OCI-LY3 (cell line): ENCODE results near the gene PSME2.
A peak's percentile ranks its signal among the peaks of the same experiment; 100 is the strongest.

Experiments
- H2AFZ ChIP-seq: fragments of 200-600, 300-600 bp; shearing (Covaris generic); 2 replicates; pipeline ENCODE4 v1.6.0; 2014; ENCODE audit warnings: antibody characterized with exemption, low read depth, low read length
- H3K27ac ChIP-seq: fragments of 200-600, 300-600 bp; sonication (generic); 2 replicates; pipeline ENCODE4 v1.5.1; 2014; ENCODE audit warnings: mild to moderate bottlenecking, low read length, moderate library complexity, mixed read lengths
- H3K27me3 ChIP-seq: fragments of 200-600, 300-600 bp; sonication (generic); 2 replicates; pipeline ENCODE4 v1.6.1; 2014; ENCODE audit warnings: low read depth, low read length, mixed read lengths
- H3K36me3 ChIP-seq: fragments of 200-600, 300-600 bp; sonication (generic); replicated peaks from 2 replicates; pipeline ENCODE3; 2014; ENCODE audit warnings: low read depth, low read length, mixed read lengths
- H3K4me1 ChIP-seq: fragments of 300-600, 200-600 bp; sonication (generic); 2 replicates; pipeline ENCODE4 v1.6.1; 2014; ENCODE audit warnings: low read length, mixed read lengths
- H3K4me2 ChIP-seq: fragments of 200-600, 300-600 bp; sonication (generic); 2 replicates; pipeline ENCODE4 v1.6.1; 2014; ENCODE audit warnings: low read length, mixed read lengths
- H3K4me3 ChIP-seq: fragments of 300-600, 200-600 bp; sonication (generic); 2 replicates; pipeline ENCODE4 v1.5.1; 2014; ENCODE audit warnings: antibody characterized with exemption, mild to moderate bottlenecking, low read length, moderate library complexity
- H3K79me2 ChIP-seq: fragments of 300-600, 200-600 bp; shearing (Covaris generic); 2 replicates; pipeline ENCODE4 v1.6.1; 2014; ENCODE audit warnings: mild to moderate bottlenecking, low read length, mixed read lengths
- H3K9ac ChIP-seq: fragments of 300-600, 200-600 bp; shearing (Covaris generic); 2 replicates; pipeline ENCODE4 v1.6.0; 2014; ENCODE audit warnings: mild to moderate bottlenecking, low read length, moderate library complexity
- H3K9me3 ChIP-seq: fragments of 200-600, 300-600 bp; shearing (Covaris generic); 2 replicates; pipeline ENCODE4 v1.6.1; 2014; ENCODE audit warnings: low read length, mixed read lengths; ENCODE audit not compliant: insufficient read depth
- H4K20me1 ChIP-seq: fragments of 200-600, 300-600 bp; sonication (generic); 2 replicates; pipeline ENCODE4 v1.6.1; 2016; ENCODE audit warnings: low read length, mixed read lengths; ENCODE audit not compliant: insufficient read depth
- EZH2phosphoT487 ChIP-seq: fragments of 200-600 bp; shearing (Covaris generic); IDR thresholded peaks from 2 replicates; pipeline ENCODE4 v1.6.1; 2018; ENCODE audit warnings: antibody characterized with exemption, mixed run types, low read depth
- TF ChIP-seq, protein P1 (sequence below): fragments of 200-600, 300-600 bp; sonication (generic); IDR thresholded peaks from 2 replicates; pipeline ENCODE4 v1.5.1; 2014; ENCODE audit warnings: antibody characterized with exemption, low read length, low read depth

PSME2 gene

GRCh38 chr14:24192933-24193332 lies 46.5 kb upstream of the PSME2 start:
- Histone ChIP-seq H3K9ac (no peak overlapping the region), H3K4me3 (no peak overlapping the region), H3K36me3 (peaks cover 27% of the 10 kb centered on the region), H3K27me3 (no peaks in the 10 kb centered on the region), H3K79me2 (peaks cover 56% of the 10 kb centered on the region), H2AFZ (no peak overlapping the region), H3K4me2 (no peak overlapping the region), H3K27ac (no peak overlapping the region), H3K4me1 (peaks cover 23% of the 10 kb centered on the region), H3K9me3 (no peaks in the 10 kb centered on the region), H4K20me1 (no peaks in the 10 kb centered on the region)
- TF ChIP-seq, protein P1, sequence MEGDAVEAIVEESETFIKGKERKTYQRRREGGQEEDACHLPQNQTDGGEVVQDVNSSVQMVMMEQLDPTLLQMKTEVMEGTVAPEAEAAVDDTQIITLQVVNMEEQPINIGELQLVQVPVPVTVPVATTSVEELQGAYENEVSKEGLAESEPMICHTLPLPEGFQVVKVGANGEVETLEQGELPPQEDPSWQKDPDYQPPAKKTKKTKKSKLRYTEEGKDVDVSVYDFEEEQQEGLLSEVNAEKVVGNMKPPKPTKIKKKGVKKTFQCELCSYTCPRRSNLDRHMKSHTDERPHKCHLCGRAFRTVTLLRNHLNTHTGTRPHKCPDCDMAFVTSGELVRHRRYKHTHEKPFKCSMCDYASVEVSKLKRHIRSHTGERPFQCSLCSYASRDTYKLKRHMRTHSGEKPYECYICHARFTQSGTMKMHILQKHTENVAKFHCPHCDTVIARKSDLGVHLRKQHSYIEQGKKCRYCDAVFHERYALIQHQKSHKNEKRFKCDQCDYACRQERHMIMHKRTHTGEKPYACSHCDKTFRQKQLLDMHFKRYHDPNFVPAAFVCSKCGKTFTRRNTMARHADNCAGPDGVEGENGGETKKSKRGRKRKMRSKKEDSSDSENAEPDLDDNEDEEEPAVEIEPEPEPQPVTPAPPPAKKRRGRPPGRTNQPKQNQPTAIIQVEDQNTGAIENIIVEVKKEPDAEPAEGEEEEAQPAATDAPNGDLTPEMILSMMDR = no peak
- no peak for TF ChIP-seq EZH2phosphoT487

DNA sequence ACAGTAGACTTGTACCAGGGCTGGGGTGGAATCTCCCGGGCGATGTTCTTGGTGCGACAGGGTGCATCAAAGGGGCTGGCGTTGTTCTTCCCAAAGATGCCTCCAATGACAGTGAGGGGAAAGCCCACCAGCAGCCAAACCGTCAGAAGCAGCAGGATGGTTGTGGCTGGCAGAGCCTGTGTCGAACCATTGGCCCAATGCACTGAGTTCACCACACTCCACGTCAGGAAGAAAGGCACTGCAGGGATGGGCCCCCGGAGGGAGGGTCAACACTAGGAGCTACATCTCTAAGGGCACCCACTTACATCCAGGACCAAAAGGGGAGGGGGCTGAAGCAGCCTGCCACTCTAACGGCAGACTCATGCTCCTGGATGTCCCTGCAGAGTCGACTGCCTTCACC lies 44.0 kb upstream of the PSME2 start:
- TF ChIP-seq, protein P1 = no peak
- TF ChIP-seq EZH2phosphoT487 = no peak
- Histone ChIP-seq H3K4me3 (no peak overlapping the region), H3K9me3 (no peaks in the 10 kb centered on the region), H3K27ac (no peak overlapping the region), H3K79me2 (peaks cover 55% of the 10 kb centered on the region), H3K36me3 (peaks cover 46% of the 10 kb centered on the region), H3K4me2 (no peak overlapping the region), H4K20me1 (no peaks in the 10 kb centered on the region), H3K4me1 (peaks cover 26% of the 10 kb centered on the region), H3K9ac (no peak overlapping the region), H3K27me3 (no peaks in the 10 kb centered on the region), H2AFZ (no peak overlapping the region)

DNA sequence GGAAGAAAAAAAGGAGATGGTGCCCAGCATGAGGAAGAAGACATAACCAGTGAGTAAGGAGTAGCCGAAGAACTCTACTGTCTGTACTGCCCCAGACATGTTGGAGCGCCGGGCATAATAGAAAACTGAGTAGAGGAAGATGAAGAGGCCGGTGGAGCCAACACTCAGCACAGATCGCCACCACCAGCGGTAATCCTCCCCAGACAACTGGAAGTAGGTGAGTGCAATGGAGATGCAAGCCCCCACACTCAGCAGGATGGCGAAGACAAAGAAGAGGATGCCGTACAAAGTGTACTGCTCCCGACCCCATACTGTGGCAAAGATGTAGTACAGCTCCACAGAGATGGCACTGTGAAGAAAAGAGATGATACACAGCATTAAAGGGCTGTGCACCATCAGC lies 43.0 kb upstream of the PSME2 start:
- no peak for TF ChIP-seq EZH2phosphoT487
- TF ChIP-seq, protein P1 = no peak
- Histone ChIP-seq H2AFZ (no peak overlapping the region), H4K20me1 (no peaks in the 10 kb centered on the region), H3K36me3 (peaks cover 54% of the 10 kb centered on the region), H3K4me3 (peak overlapping the region; percentile 99), H3K4me2 (peak overlapping the region; percentile 99), H3K27me3 (no peaks in the 10 kb centered on the region), H3K79me2 (peaks cover 45% of the 10 kb centered on the region), H3K9ac (peak overlapping the region; percentile 53; the same call in 1 of the 2 replicates), H3K27ac (no peak overlapping the region), H3K9me3 (no peaks in the 10 kb centered on the region), H3K4me1 (peaks cover 20% of the 10 kb centered on the region)

- H3K27ac ChIP-seq = no peak overlapping the region
- H3K9me3 ChIP-seq = no peaks in the 10 kb centered on the region
- H3K27me3 ChIP-seq = no peaks in the 10 kb centered on the region
- peaks cover 15% of the 10 kb centered on the region for H3K4me1 ChIP-seq
- TF ChIP-seq, protein P1 = no peak
- no peak for TF ChIP-seq EZH2phosphoT487
- H3K36me3 ChIP-seq = peaks cover 54% of the 10 kb centered on the region
- H3K79me2 ChIP-seq = peaks cover 41% of the 10 kb centered on the region
- no peaks in the 10 kb centered on the region for H4K20me1 ChIP-seq
- H2AFZ ChIP-seq = no peak overlapping the region
- peak overlapping the region; percentile 53 for H3K9ac ChIP-seq
- peak overlapping the region; percentile 99 for H3K4me2 ChIP-seq
- H3K4me3 ChIP-seq = peak overlapping the region; percentile 99
Observed at GRCh38 chr14:24189059-24189375, 42.6 kb upstream of the PSME2 start.
